Hepatocyte (in vitro differentiated cells): ENCODE results near the gene MTHFR. TPM values are rescaled to one million over a fixed set of nuclear protein-coding genes. Genes with fewer than 3 reads are reported as not detected.

Experiments used
- DNase-seq: peaks from one replicate; pipeline ENCODE4 v3.0.0-alpha.2; 2016; ENCODE audit warnings: low spot score
- H2AFZ ChIP-seq: fragments of 200-600 bp; sonication (generic); 2 replicates; pipeline ENCODE4 v1.6.0; 2016; ENCODE audit warnings: antibody characterized with exemption, mild to moderate bottlenecking
- H3K27ac ChIP-seq: fragments of 200-600 bp; sonication (generic); 2 replicates; pipeline ENCODE4 v1.5.1; 2016; ENCODE audit warnings: mild to moderate bottlenecking
- H3K27me3 ChIP-seq: fragments of 200-600 bp; sonication (generic); 2 replicates; pipeline ENCODE4 v1.6.1; 2016
- H3K36me3 ChIP-seq: fragments of 200-600 bp; sonication (generic); replicated peaks from 2 replicates; pipeline ENCODE4 v1.5.1; 2016; ENCODE audit warnings: low read depth; ENCODE audit not compliant: insufficient read depth
- H3K4me1 ChIP-seq: fragments of 200-600 bp; sonication (generic); 2 replicates; pipeline ENCODE4 v1.5.1; 2016; ENCODE audit warnings: mild to moderate bottlenecking, moderate library complexity; ENCODE audit not compliant: insufficient read depth
- H3K4me2 ChIP-seq: fragments of 200-600 bp; sonication (generic); 2 replicates; pipeline ENCODE4 v1.6.0; 2016
- H3K4me3 ChIP-seq: fragments of 200-600 bp; sonication (generic); 2 replicates; pipeline ENCODE4 v1.5.1; 2016; ENCODE audit warnings: mild to moderate bottlenecking
- H3K79me2 ChIP-seq: fragments of 200-600 bp; sonication (generic); 2 replicates; pipeline ENCODE4 v1.6.0; 2017; ENCODE audit warnings: mild to moderate bottlenecking
- H3K9me2 ChIP-seq: fragments of 200-600 bp; sonication (generic); replicated peaks from 2 replicates; pipeline ENCODE4 v1.6.0; 2017; ENCODE audit warnings: mild to moderate bottlenecking; ENCODE audit not compliant: insufficient read depth
- H3K9me3 ChIP-seq: fragments of 200-600 bp; sonication (generic); 2 replicates; pipeline ENCODE4 v1.5.1; 2016; ENCODE audit warnings: low read depth, mild to moderate bottlenecking
- H4K20me1 ChIP-seq: fragments of 200-600 bp; sonication (generic); 2 replicates; pipeline ENCODE4 v1.6.0; 2016; ENCODE audit warnings: mild to moderate bottlenecking; ENCODE audit not compliant: insufficient read depth, poor library complexity, severe bottlenecking
- CTCF ChIP-seq: fragments of 200-600 bp; sonication (generic); IDR thresholded peaks from 2 replicates; pipeline ENCODE4 v1.5.1; 2016; ENCODE audit warnings: antibody characterized with exemption, mild to moderate bottlenecking; ENCODE audit not compliant: poor library complexity
- EZH2 ChIP-seq: fragments of 200-600 bp; sonication (generic); IDR thresholded peaks from 2 replicates; pipeline ENCODE4 v1.6.1; 2016; ENCODE audit warnings: antibody characterized with exemption, mild to moderate bottlenecking, borderline replicate concordance
- EZH2phosphoT487 ChIP-seq: fragments of 200-600 bp; sonication (generic); IDR thresholded peaks from one replicate; pipeline ENCODE4 v1.6.1; 2018; ENCODE audit warnings: antibody characterized with exemption, mild to moderate bottlenecking, low read depth, moderate library complexity; ENCODE audit not compliant: unreplicated experiment, severe bottlenecking
- WGBS: methylation state at CpG from one replicate; pipeline ENCODE4 v1.1.6; 2016; ENCODE audit warnings: low lambda C conversion rate; ENCODE audit errors: missing lambda C conversion rate; 5-methylcytosine and 5-hydroxymethylcytosine counted together
- polyA plus RNA-seq: library from polyadenylated mRNA; unstranded; fragments of >200 nt; fragmentation: Nextera tagmentation; extraction: Ambion mirVana; gene quantifications from 2 replicates; pipeline ENCODE4 v1.2.1, GENCODE V29; 2016
- total RNA-seq: library from RNA; depleted of rRNA; stranded (reverse); fragments of >200 nt; gene quantifications from 2 replicates; pipeline ENCODE4 v1.2.3, GENCODE V29; 2014

The MTHFR gene
- total and polyA plus RNA-seq, 2 experiments from 2014 or later: 17.6 to 31.0 TPM

DNA sequence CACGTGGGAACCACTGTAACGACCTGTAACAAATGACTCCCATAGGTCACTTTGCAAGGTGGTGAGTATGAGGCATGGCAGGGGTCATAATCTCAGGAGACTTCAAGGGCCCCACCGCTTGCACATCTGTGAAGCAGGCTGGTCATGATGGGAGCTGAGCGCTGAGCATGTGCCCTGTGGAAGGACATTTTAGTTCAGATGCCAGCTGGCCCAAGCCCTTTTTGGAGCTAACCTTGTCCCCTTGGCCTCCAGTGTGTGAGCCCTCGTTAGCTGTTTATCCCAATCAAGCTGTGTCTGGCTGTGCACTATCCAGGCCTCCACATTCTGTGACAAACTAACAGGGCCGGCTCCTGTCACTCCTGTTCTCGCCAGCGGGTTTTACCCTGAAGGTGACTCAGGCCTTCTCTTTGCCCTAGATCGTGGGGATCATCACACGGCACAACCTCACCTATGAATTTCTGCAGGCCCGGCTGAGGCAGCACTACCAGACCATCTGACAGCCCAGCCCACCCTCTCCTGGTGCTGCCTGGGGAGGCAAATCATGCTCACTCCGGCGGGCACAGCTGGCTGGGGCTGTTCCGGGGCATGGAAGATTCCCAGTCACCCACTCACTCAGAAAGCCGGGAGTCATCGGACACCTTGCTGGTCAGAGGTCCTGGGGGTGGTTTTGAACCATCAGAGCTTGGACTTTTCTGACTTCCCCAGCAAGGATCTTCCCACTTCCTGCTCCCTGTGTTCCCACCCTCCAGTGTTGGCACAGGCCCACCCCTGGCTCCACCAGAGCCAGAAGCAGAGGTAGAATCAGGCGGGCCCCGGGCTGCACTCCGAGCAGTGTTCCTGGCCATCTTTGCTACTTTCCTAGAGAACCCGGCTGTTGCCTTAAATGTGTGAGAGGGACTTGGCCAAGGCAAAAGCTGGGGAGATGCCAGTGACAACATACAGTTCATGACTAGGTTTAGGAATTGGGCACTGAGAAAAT is 34.3 kb upstream of the MTHFR start:
- Histone ChIP-seq H3K4me2 (no peak overlapping the region), H3K4me3 (no peak overlapping the region), H3K9me3 (no peaks in the 10 kb centered on the region), H4K20me1 (peaks cover 7% of the 10 kb centered on the region), H3K27me3 (no peaks in the 10 kb centered on the region), H3K27ac (no peak overlapping the region), H2AFZ (no peak overlapping the region), H3K4me1 (peaks cover 16% of the 10 kb centered on the region), H3K79me2 (no peaks in the 10 kb centered on the region), H3K36me3 (no peaks in the 10 kb centered on the region), H3K9me2 (no peaks in the 10 kb centered on the region)
- no peak for DNase-seq
- TF ChIP-seq CTCF (no peak), EZH2 (no peak), EZH2phosphoT487 (no peak)
- 98% methylated on average over 20 of the region's 20 CpGs for WGBS

GRCh38 chr1:11838349-11839272 is 32.8 kb upstream of the MTHFR start:
- Histone ChIP-seq H3K4me3 (no peak overlapping the region), H3K9me2 (no peaks in the 10 kb centered on the region), H3K36me3 (no peaks in the 10 kb centered on the region), H3K27me3 (no peaks in the 10 kb centered on the region), H2AFZ (no peak overlapping the region), H3K4me1 (peaks cover 16% of the 10 kb centered on the region), H3K27ac (no peak overlapping the region), H3K4me2 (no peak overlapping the region), H3K9me3 (no peaks in the 10 kb centered on the region), H4K20me1 (peaks cover 7% of the 10 kb centered on the region), H3K79me2 (no peaks in the 10 kb centered on the region)
- TF ChIP-seq CTCF (peak; percentile 89), EZH2 (no peak), EZH2phosphoT487 (no peak)
- peak; percentile 79 for DNase-seq
- 72% methylated on average over 40 of the region's 40 CpGs for WGBS

DNA sequence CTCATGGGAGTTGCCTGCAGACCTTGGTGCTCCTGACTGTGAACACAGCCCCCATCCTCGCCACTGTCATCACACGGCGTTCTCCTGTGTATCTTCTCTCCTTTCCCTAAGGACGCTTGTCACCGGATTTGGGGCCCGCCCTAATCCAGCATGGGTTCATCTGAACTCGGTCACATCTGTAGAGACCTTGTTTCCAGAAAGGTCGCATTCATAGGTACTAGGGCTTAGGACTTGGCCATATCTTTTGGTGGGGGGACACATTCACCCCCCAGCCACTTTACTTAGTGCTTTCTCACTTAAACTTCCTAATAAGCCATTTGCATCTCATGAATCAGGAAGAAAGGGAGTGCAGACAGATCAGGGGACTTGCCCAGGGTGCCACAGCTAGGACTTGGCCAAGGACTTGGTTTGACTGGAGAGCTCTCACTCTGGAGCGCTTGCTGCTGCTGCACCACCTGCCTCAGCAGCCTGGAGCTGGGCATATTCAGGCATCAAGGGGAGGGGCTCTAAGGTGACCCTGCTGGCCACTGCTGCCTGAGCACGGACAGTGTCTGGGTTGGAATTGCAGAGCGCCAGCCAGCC is 32.1 kb upstream of the MTHFR start:
- no peaks in the 10 kb centered on the region for H3K36me3 ChIP-seq
- no peak for TF ChIP-seq EZH2phosphoT487
- no peak for TF ChIP-seq EZH2
- no peak for TF ChIP-seq CTCF
- H3K27ac ChIP-seq: no peak overlapping the region
- H4K20me1 ChIP-seq: peaks cover 7% of the 10 kb centered on the region
- DNase-seq: no peak
- H3K4me1 ChIP-seq: peaks cover 16% of the 10 kb centered on the region
- no peak overlapping the region for H3K4me2 ChIP-seq
- no peaks in the 10 kb centered on the region for H3K9me2 ChIP-seq
- no peaks in the 10 kb centered on the region for H3K79me2 ChIP-seq
- 95% methylated on average over 11 of the region's 11 CpGs for WGBS
- no peak overlapping the region for H3K4me3 ChIP-seq
- no peaks in the 10 kb centered on the region for H3K27me3 ChIP-seq
- H3K9me3 ChIP-seq: no peaks in the 10 kb centered on the region
- H2AFZ ChIP-seq: no peak overlapping the region
